ENCODE measurements around the gene KCNK1.

DNA sequence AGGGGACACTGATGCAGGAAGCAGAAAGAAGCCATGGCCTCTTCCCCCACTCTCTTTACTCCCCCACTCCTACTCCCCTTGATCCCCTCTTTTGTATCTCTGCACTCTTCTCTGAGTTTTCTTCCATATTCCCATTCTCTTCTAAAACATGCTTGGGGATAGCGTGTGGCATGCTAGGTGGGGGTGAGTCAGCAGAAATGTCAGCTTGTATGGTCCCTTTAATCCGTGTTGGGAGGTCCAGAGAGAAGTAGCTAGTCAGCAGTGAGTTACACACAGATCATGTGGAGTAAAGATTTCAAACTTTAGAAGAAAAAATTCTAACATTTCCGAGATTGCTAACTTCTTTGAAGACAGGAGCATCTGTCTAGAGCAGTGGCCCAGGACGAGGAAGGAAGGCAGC, 4.0 kb upstream of the KCNK1 start:
- TF ChIP-seq CTCF (IDR thresholded peaks at IDR 0.05) (no peak), POLR2A (IDR thresholded peaks at IDR 0.05) (no peak)

Data from lower leg skin (tissue), 3 donors.